GM12801 (cell line): ENCODE data around the gene PIK3C2B.

ENCODE experiments used
- TF ChIP-seq, protein P1 (sequence below): IDR thresholded peaks from one replicate; pipeline ENCODE4 v1.5.1; 2011; ENCODE audit warnings: control low read depth; ENCODE audit not compliant: insufficient read length; ENCODE audit errors: extremely low read depth

PIK3C2B gene

DNA sequence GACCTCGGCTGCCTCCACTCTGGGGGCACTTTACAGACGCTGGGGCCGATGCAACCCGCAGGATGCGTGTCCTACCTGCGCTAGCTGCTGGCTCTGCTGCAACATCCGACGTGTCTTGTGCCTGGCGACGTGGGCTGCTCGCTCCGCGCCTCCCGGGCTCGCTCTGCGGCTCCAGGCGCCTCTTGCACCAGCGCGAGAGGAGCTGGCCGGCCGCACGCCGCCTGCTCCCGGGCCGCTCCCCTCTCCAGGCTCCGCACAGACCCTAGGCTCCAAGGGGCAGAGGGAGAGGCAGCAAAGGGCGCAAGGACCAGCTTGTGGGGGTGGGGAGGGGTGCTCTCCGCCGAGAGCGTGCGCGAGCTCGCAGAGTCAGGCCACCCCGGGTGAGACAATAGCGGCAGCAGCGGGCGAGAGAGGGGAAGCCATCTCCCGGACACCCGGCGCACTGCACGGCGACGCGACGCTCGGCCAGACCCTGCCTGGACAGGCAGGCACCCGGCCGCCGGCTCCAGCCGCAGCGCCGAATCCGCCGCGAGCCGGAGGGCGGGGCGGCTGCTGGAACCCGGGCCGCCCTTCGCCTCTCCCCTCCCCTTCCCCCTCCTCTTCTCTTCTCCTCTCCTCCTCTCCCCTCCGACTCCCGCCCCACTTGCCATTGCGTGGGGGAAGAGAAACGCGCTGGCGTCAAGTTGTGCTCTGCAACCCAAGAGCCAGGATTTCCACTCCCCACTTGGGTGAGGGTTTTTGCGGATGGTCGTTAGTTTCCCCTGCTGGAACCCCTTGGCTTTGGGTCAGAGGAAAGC, at the start of gene PIK3C2B:
Gene PIK3C2B, minus strand, starts transcription at position 525 of the 797 bp plus-strand sequence. CDS start 25,003 bp downstream, outside the sequence.
- TF ChIP-seq, protein P1, sequence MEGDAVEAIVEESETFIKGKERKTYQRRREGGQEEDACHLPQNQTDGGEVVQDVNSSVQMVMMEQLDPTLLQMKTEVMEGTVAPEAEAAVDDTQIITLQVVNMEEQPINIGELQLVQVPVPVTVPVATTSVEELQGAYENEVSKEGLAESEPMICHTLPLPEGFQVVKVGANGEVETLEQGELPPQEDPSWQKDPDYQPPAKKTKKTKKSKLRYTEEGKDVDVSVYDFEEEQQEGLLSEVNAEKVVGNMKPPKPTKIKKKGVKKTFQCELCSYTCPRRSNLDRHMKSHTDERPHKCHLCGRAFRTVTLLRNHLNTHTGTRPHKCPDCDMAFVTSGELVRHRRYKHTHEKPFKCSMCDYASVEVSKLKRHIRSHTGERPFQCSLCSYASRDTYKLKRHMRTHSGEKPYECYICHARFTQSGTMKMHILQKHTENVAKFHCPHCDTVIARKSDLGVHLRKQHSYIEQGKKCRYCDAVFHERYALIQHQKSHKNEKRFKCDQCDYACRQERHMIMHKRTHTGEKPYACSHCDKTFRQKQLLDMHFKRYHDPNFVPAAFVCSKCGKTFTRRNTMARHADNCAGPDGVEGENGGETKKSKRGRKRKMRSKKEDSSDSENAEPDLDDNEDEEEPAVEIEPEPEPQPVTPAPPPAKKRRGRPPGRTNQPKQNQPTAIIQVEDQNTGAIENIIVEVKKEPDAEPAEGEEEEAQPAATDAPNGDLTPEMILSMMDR = no peak

- TF ChIP-seq, protein P1 = no peak
These were observed 49.7 kb upstream of the PIK3C2B start for GRCh38 chr1:204544321-204544720.

GRCh38 chr1:204541626-204542025, 47.0 kb upstream of the PIK3C2B start:
- TF ChIP-seq, protein P1 = no peak

GRCh38 chr1:204532832-204533231, 38.2 kb upstream of the PIK3C2B start:
- TF ChIP-seq, protein P1 = no peak

- TF ChIP-seq, protein P1 = no peak
These were observed 36.3 kb upstream of the PIK3C2B start for GRCh38 chr1:204530932-204531331.

- TF ChIP-seq, protein P1 = no peak
These were observed 34.8 kb upstream of the PIK3C2B start for GRCh38 chr1:204529371-204529895.

DNA sequence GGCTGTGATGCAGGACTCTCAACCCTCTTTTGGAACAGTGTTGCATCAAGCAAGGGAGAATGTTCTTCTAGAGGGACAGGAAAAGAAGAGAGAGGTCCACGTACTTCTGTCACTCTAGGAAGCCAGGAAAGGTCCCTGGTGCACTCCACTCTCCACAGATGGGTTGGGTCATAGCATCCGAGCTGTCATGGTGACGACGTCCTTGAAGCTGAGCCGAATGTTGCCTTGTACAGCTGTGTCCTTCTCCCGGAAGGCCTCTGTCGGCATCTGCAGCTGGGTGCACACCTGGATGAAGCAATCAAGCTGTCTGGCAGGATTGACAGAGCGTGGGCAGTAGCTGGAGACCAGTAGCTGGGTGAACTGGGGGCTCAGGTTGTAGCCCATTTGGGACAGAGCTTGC, 34.1 kb upstream of the PIK3C2B start:
- TF ChIP-seq, protein P1 = no peak
